Activated naive CD8-positive, alpha-beta T cell treated with anti-CD3 and anti-CD28 coated beads, Interleukin-2, amount 10 ng/mL, durations not matched to agents 7 days and 5 days (primary cell): ENCODE data around the gene PPDPF. TPM values are rescaled to one million over a fixed set of nuclear protein-coding genes. Genes with fewer than 3 reads are reported as not detected.
A peak's percentile ranks its signal among the peaks of the same experiment; 100 is the strongest.

Source experiments
- ATAC-seq: fragments of 150-1000 bp; cut with Tn5 transposase; one replicate; pipeline ENCODE4 v1.10.0; 2021; ENCODE audit warnings: low read depth, moderate library complexity
- POLR2A ChIA-PET: fragments of 350-600 bp; sonication (Branson Sonifier 250); formaldehyde crosslinking; loops from one replicate; lab custom pipeline; 2021; ENCODE audit warnings: antibody characterized with exemption; lab: Charles Lee
- DNase-seq: peaks from one replicate; pipeline ENCODE4 v3.0.0; 2021
- H3K27ac Mint-ChIP-seq: one replicate; pipeline ENCODE4 v1.8.0; 2022; ENCODE audit warnings: mild to moderate bottlenecking, mixed read lengths
- H3K27me3 Mint-ChIP-seq: one replicate; pipeline ENCODE4 v1.8.0; 2022; ENCODE audit warnings: mild to moderate bottlenecking, moderate library complexity, mixed read lengths
- H3K36me3 Mint-ChIP-seq: one replicate; pipeline ENCODE4 v1.8.0; 2021; ENCODE audit warnings: mild to moderate bottlenecking, mixed read lengths
- H3K4me1 Mint-ChIP-seq: one replicate; pipeline ENCODE4 v1.8.0; 2021; ENCODE audit warnings: mixed read lengths
- H3K4me3 Mint-ChIP-seq: one replicate; pipeline ENCODE4 v1.8.0; 2022; ENCODE audit warnings: mild to moderate bottlenecking, moderate library complexity, mixed read lengths
- H3K9me3 Mint-ChIP-seq: one replicate; pipeline ENCODE4 v1.8.0; 2021; ENCODE audit warnings: mixed read lengths
- total RNA-seq, 2 experiments: library from RNA; stranded (reverse); gene quantifications; one replicate each; pipeline ENCODE4 v1.2.3, GENCODE V29; 2021

PPDPF gene
- total RNA-seq, 2 experiments from 2014 or later, result 242 to 248 TPM

DNA sequence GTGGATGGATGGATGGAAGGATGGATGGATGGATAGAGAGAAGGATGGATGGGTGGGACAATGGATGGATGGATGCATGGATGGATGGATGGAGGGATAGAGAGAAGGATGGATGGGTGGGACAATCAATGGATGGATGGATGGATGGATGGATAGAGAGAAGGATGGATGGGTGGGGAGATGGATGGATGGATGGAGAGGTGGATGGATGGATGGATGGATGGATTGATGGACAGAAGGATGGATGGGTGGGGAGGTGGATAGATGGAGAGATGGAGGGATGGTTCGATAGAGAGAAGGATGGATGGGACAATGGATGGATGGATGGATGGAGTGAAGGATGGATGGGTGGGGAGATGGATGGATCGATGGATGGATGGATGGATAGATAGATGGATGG lies 28.0 kb upstream of the PPDPF start:
- ATAC-seq, result no peak
- peaks cover 2% of the 10 kb centered on the region for H3K4me1 Mint-ChIP-seq
- H3K36me3 Mint-ChIP-seq, result no peaks in the 10 kb centered on the region
- peaks cover 3% of the 10 kb centered on the region for H3K9me3 Mint-ChIP-seq
- no peak overlapping the region for H3K27ac Mint-ChIP-seq
- POLR2A ChIA-PET, result no interaction called here
- H3K27me3 Mint-ChIP-seq, result peaks cover 20% of the 10 kb centered on the region
- no peak overlapping the region for H3K4me3 Mint-ChIP-seq
- no peak for DNase-seq

DNA sequence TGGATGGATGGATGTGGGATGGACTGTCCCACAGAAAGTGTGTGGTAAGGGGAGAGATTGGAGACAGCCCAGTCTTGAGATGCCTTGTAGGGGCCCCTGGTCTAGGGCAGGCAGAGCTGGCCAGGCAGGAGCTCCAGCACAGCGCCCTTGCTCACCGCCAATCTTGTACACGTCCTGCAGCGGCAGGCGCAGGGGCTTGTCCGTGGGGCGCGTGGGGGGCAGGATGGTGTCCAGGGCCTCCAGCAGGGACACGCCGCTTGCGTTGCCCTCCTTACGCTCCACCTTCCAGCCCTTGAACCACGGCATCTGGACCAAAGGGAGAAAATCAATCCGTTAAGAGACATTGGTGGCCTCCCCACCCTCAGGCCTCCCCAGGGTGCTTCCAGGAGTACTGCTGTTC lies 27.6 kb upstream of the PPDPF start:
- H3K36me3 Mint-ChIP-seq, result no peaks in the 10 kb centered on the region
- POLR2A ChIA-PET, result no interaction called here
- peaks cover 3% of the 10 kb centered on the region for H3K9me3 Mint-ChIP-seq
- no peak for DNase-seq
- peaks cover 24% of the 10 kb centered on the region for H3K27me3 Mint-ChIP-seq
- no peak overlapping the region for H3K27ac Mint-ChIP-seq
- H3K4me1 Mint-ChIP-seq, result peaks cover 2% of the 10 kb centered on the region
- no peak overlapping the region for H3K4me3 Mint-ChIP-seq
- ATAC-seq, result no peak

DNA sequence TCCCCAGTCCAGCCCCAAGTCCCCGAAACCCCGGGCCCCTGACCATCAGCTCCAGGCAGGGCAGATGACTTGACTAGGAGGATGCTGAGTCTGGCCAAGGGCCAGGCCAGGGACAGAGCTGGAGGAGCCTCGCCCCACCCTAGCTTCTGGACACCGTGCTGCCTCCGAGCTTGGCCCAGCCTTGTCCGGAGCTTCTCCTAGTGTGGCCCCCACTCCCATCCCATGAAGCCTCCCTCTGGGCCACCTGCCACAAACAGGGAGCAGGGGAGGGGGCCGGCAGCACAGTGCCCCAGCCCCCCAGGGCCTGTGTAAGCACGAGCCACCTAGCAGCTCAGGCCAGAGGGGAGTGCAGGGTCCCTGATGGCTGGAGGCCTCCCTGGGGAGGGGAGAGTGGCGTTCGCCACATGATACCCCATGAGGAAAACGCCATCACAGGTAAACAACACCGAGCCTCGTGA lies 27.0 kb upstream of the PPDPF start:
- Mint-ChIP-seq H3K27me3 (peaks cover 24% of the 10 kb centered on the region), H3K36me3 (no peaks in the 10 kb centered on the region), H3K4me1 (peaks cover 2% of the 10 kb centered on the region), H3K9me3 (peaks cover 3% of the 10 kb centered on the region), H3K27ac (no peak overlapping the region), H3K4me3 (no peak overlapping the region)
- no peak for DNase-seq
- POLR2A ChIA-PET, result no interaction called here
- no peak for ATAC-seq

DNA sequence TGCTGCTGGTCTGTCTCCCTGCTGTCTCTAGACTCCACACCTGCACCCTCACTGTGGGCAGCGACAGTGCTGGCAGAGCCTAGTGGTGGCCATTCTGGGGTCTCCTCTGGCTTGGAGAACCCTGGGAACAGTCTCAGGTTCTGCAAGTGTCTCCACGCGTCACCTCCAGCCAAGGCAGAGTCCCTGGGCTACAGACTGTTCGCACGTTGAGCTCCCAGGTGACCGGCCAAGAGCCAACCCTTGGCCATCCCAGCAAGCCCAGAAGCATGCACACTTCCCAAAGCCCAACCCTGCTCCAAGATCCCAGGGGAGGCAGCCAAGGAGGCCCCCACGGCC lies 26.5 kb upstream of the PPDPF start:
- no peaks in the 10 kb centered on the region for H3K36me3 Mint-ChIP-seq
- no peak overlapping the region for H3K27ac Mint-ChIP-seq
- H3K4me3 Mint-ChIP-seq, result no peak overlapping the region

DNA sequence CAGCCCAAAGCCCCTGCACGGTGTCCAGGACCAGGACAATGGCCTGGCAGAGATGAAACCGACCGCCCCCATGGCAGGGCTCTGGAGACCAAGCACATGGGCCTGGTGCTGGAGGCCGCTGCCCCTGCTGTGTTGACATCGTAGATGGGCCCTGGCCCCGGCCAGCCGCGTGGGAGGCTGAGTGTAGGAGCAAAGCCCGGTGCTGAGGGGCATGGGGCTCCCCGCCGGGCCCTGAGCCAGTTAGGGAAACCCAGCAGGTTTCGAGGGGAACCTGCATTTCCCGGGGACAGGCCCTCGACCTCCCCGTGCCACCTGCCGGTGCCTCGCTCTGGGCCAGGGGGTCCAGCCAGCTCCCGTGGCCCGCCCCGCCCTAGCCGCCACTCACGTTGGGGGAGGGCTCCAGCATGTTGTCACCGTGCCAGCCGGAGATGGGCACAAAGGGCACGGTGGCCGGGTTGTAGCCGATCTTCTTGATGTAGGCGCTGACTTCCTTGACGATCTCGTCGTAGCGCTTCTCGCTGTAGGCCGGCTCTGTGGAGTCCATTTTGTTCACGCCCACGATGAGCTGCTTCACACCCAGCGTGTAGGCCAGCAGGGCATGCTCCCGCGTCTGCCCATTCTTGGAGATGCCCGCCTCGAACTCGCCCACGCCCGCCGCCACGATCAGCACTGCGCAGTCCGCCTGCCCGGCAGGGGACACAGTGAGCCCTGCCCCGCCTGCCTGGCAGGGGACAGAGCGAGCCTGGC lies 26.0 kb upstream of the PPDPF start:
- Mint-ChIP-seq H3K36me3 (no peaks in the 10 kb centered on the region), H3K9me3 (peaks cover 3% of the 10 kb centered on the region), H3K27ac (no peak overlapping the region), H3K4me3 (no peak overlapping the region), H3K27me3 (peaks cover 20% of the 10 kb centered on the region), H3K4me1 (peaks cover 2% of the 10 kb centered on the region)
- ATAC-seq, result no peak
- peak; percentile 30 for DNase-seq
- POLR2A ChIA-PET, result no interaction called here

More for the DNA sequence above, 26.5 kb upstream of the PPDPF start:
- POLR2A ChIA-PET, result no interaction called here
- no peak for DNase-seq
- Mint-ChIP-seq H3K9me3 (peaks cover 3% of the 10 kb centered on the region), H3K4me1 (peaks cover 2% of the 10 kb centered on the region), H3K27me3 (peaks cover 24% of the 10 kb centered on the region)
- no peak for ATAC-seq

DNA sequence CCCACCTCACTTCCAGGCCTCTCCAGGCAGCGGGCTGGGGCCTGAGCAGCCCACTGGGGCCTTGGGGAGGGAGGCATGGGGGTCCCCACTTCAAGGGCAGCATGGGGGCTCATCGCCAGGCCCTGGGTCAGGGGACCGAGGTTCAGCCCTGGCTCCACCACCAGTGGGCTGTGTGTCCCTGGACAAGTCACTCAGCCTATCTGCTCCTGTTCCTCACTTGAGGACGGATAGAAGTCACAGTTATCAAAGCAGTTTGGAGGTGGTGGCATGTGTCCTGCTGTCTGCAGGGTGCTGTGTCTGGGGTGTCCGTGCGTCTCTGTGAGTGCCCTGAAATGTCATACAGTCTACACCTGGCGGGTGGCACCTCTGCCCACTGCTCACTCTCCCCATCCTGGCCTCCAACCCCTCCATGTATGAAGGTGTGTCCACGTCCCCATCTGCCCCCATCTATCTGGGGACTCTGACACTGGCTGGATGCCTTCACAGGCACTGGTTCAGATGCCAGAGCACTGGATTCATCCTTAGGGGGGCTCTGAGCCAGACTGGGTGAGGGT lies 25.3 kb upstream of the PPDPF start:
- Mint-ChIP-seq H3K4me1 (peaks cover 2% of the 10 kb centered on the region), H3K36me3 (no peaks in the 10 kb centered on the region), H3K4me3 (no peak overlapping the region), H3K27me3 (peaks cover 17% of the 10 kb centered on the region), H3K27ac (no peak overlapping the region), H3K9me3 (peaks cover 3% of the 10 kb centered on the region)
- DNase-seq (peak; percentile 29), ATAC-seq (no peak)
- POLR2A ChIA-PET, result no interaction called here

DNA sequence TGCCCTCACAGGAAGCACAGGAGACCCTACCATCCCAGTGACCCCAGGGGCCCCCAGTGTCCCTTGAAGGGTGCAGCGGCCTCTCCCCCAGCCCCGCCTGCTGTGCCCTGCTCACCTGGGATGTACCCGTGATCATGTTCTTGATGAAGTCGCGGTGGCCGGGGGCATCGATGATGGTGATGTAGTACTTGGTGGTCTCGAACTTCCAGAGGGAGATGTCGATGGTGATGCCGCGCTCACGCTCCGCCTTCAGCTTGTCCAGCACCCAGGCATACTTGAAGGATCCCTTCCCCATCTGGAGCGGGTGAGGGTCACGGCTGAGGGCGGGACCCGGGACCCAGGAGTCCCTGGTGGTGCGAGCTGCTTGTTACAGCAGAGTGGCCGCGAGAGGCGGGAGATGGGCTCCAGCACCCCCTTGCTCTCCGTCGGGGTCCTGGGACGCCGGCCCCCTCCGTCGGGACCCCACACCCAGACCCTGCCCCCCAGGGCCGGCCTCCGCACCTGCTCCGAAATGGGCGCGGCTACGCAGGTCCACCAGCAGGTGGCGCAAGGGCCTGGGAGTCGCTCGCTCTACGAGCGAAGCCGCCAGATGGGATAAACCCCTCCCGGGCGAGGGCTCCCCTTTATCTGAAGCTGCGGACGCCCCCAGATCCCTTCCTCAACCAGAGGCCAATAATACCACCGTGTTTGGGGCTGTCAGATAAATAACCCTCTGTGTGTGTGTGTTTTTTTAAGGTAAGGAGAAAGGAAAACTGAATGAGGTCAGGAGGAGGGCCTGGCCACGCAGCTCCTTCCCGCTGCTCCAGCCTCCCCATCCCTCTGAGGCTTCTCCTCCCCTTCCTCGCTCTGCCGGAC lies 24.6 kb upstream of the PPDPF start:
- Mint-ChIP-seq H3K36me3 (no peaks in the 10 kb centered on the region), H3K4me1 (peaks cover 2% of the 10 kb centered on the region), H3K9me3 (peaks cover 3% of the 10 kb centered on the region), H3K27ac (no peak overlapping the region), H3K4me3 (peak overlapping the region; percentile 50), H3K27me3 (peaks cover 21% of the 10 kb centered on the region)
- POLR2A ChIA-PET, result interaction anchor here (2.2 kb wide), 1 partner anchor 25 kb away, joined by 13 read pairs; the partner anchor contains the start of gene PPDPF
- ATAC-seq (peak; percentile 62), DNase-seq (peak; percentile 82)

DNA sequence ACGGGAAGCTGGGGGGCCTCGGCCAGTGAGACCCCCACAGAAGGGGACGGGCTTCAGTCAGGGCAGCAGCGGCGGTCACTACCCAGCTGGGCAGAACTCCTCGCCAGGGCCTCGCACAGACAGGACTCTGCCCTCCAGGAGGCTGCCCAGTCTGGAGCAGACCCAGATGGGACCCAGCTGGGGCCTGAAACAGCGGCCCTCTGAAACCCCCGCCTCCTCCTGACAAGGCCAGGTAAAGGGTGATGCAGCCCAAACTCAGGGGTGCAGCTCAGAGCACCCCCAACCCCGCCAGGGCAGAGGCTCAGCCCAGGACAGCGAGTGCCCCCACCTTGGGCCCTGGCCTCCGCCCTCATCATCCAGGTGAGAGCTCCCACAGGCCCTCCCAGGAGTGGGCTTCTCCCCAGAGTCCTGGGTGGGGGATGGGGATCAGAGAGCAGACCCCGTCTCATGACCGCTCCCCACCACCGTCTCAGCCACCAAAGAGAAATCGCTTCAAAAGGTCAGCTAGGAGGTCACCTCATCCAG lies 23.9 kb upstream of the PPDPF start:
- Mint-ChIP-seq H3K4me1 (peaks cover 2% of the 10 kb centered on the region), H3K27ac (no peak overlapping the region), H3K9me3 (peaks cover 3% of the 10 kb centered on the region), H3K4me3 (no peak overlapping the region), H3K27me3 (peaks cover 23% of the 10 kb centered on the region), H3K36me3 (no peaks in the 10 kb centered on the region)
- POLR2A ChIA-PET, result interaction anchor here (0.7 to 2.2 kb wide), 2 partner anchors 24 to 175 kb away, joined by 3 to 13 read pairs; partner anchors contain the start of gene PPDPF
- peak; percentile 44 for DNase-seq
- ATAC-seq, result no peak

DNA sequence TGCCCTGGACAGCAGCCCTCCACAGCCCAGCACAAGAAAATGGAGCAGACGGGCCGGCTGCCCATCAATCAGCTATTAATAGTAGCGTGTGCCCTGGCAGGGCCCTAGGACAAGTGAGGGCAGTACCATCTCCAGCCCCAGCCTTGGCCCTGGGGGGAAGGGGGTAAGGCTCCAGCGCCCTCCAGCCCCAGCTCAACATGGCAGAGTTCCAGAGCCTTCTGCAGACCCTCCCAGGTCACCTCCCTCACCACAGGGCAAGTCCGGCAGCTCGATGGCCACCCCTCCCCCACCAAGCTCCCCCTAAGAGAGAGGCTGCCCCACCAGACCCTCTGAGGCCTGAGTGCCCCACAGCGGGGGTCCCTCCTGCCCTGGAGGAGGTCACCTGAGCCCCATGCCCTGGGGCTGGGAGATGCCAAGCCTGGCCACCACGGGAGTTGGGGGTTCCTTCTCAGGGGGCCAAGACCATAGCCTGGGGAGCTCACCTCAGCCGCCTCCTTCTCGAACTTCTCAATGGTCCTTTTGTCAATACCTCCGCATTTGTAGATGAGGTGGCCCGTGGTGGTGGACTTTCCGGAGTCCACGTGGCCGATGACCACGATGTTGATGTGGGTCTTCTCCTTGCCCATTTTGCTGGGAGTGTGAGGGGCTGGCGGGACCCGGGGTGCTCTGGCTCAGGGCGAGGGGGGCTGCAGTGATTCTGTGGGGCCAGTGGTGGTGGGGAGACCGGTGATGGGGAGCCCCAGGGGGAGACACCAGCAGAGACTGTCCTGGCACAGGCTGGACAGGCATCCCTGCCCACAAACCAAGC lies 23.2 kb upstream of the PPDPF start:
- no peaks in the 10 kb centered on the region for H3K36me3 Mint-ChIP-seq
- no peak overlapping the region for H3K4me3 Mint-ChIP-seq
- POLR2A ChIA-PET, result interaction anchor here (0.7 to 2.2 kb wide), 2 partner anchors 23 to 174 kb away, joined by 3 to 13 read pairs; partner anchors contain the start of gene PPDPF
- H3K27ac Mint-ChIP-seq, result no peak overlapping the region
- no peak for ATAC-seq
- peak; percentile 30 for DNase-seq
- H3K4me1 Mint-ChIP-seq, result peaks cover 2% of the 10 kb centered on the region
- peaks cover under 1% of the 10 kb centered on the region for H3K9me3 Mint-ChIP-seq
- H3K27me3 Mint-ChIP-seq, result peaks cover 23% of the 10 kb centered on the region

DNA sequence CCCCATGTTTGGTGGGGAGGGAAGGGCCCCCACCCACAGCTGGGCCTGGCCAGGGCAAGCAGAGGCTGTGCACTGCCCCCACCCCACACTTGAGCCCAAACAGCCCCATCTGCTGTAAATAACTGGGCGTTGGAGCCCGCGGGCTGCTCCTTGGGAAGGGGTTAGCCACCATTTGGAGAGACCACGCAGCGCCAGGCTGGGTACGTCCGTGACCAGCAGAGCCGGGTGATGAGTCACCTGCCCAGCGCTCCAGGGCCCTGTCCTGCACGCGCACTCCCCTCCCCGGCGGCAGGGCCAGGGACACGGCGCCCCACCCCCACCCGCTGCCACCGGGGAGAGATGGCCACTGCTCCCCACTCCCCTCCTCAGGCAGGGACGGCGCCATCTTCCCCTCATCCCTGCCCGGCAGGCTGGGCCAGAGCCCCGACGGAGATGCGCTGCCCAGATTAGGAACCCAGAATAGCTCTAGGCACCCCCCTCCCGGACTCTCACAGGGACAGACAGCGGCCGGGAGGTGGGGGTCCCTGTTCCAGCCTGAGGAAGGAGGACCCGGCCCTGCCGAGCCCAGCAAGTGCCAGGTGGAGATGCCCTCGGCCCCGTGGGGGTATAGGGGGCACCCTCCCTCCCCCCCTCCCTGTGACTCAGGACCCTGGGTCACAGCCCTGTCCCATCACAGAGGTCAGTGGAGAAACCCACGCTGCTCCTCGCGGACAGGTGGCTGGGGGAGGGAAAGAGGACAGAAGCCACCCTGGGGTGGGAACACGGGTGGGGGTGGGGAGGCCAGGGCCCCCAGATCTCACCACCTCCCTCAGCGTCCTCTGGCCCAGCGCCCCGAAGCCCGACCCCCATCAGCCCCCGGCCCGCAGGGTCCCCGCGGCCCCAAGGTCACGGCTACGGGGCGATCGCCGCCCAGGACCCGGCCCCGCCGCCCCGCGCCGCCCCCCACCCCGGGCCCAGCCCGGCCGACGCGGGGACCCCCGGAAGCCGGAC lies 22.3 kb upstream of the PPDPF start:
- POLR2A ChIA-PET, result interaction anchor here (2.2 kb wide), 1 partner anchor 22 kb away, joined by 13 read pairs; the partner anchor contains the start of gene PPDPF

DNA sequence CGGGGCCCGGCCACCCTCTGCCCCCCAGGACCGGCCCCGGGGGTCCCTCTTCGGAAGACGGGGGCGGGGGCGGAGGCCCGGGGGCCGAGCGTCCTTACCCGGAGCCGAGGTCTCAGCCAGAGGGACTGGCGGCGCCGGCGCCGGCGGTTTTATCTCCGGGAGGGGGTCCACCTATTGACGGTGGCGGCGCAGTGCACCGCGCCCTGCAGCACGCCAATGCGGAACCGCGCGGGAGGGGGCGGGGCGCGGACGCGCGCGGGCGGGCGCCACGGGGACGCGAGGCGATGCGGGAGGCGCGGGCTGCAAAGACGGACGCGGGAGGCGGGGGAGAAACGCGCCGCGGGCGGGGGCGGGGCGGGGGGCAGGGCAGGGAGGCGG lies 21.6 kb upstream of the PPDPF start, which contains the start of gene EEF1A2:
Gene EEF1A2 (minus strand): TSS at position 124 of the 378 bp plus-strand sequence. CDS start 1,320 bp downstream, outside the sequence.
- peaks cover 23% of the 10 kb centered on the region for H3K27me3 Mint-ChIP-seq
- H3K4me1 Mint-ChIP-seq, result peaks cover 2% of the 10 kb centered on the region
- POLR2A ChIA-PET, result no interaction called here
- no peaks in the 10 kb centered on the region for H3K36me3 Mint-ChIP-seq
- ATAC-seq (peak; percentile 17), DNase-seq (peak; percentile 54)
- no peak within 1 kb of the TSS for H3K27ac Mint-ChIP-seq
- no peaks in the 10 kb centered on the region for H3K9me3 Mint-ChIP-seq
- no peak within 1 kb of the TSS for H3K4me3 Mint-ChIP-seq

More for the DNA sequence above, 22.3 kb upstream of the PPDPF start:
- ATAC-seq, result no peak
- DNase-seq, result peak; percentile 34
- peaks cover 2% of the 10 kb centered on the region for H3K4me1 Mint-ChIP-seq
- H3K9me3 Mint-ChIP-seq, result no peaks in the 10 kb centered on the region
- no peak overlapping the region for H3K27ac Mint-ChIP-seq
- H3K4me3 Mint-ChIP-seq, result no peak overlapping the region
- no peaks in the 10 kb centered on the region for H3K36me3 Mint-ChIP-seq
- H3K27me3 Mint-ChIP-seq, result peaks cover 23% of the 10 kb centered on the region
